ENCODE results near the gene TLE1. TPM values are rescaled to one million over a fixed set of nuclear protein-coding genes. Genes with fewer than 3 reads are reported as not detected.

TLE1 gene
- polyA plus RNA-seq, 3 donors = 0.46 to 2.5 (median 1.2) TPM

- no peak for DNase-seq
- Mint-ChIP-seq H3K36me3 (no peaks in the 10 kb centered on the region), H3K9me3 (peaks cover 0 to 7% (median 3%) of the 10 kb centered on the region in 7 donors), H3K4me1 (no peaks in the 10 kb centered on the region), H3K4me3 (no peak overlapping the region), H3K27me3 (ENCODE audit: low read depth in 3 of 3) (peaks cover 0 to 5% (median 3%) of the 10 kb centered on the region in 3 donors), H3K27ac (no peak overlapping the region)
- Histone ChIP-seq H3K4me2 (replicated peaks; ENCODE audit: extremely low read depth, low read length, poor library complexity, severe bottlenecking) (no peak overlapping the region), H3K79me2 (ENCODE audit: insufficient read depth, low read length) (no peaks in the 10 kb centered on the region), H3K9ac (ENCODE audit: insufficient read depth, low read length, poor library complexity, severe bottlenecking) (no peak overlapping the region), H3K27ac (ENCODE audit: low read depth in 1 of 2, low read length in 2 of 2) (no peak overlapping the region), H3K9me3 (replicated peaks in 1 of 2; ENCODE audit: control insufficient read depth in 1 of 2, insufficient read depth in 1 of 2, low read length in 2 of 2) (no peaks in the 10 kb centered on the region), H4K20me1 (ENCODE audit: insufficient read depth, low read length) (no peaks in the 10 kb centered on the region), H3K4me3 (replicated peaks in 1 of 3; ENCODE audit: low read depth in 2 of 3, low read length in 3 of 3) (no peak overlapping the region), H2AFZ (ENCODE audit: insufficient read depth, low read depth, low read length, poor library complexity, severe bottlenecking) (no peak overlapping the region), H3K4me1 (ENCODE audit: control insufficient read depth in 1 of 2, insufficient read depth in 2 of 2, low read length in 2 of 2) (no peaks in the 10 kb centered on the region), H3K36me3 (replicated peaks in 1 of 2; ENCODE audit: control insufficient read depth in 1 of 2, insufficient read depth in 2 of 2, low read length in 2 of 2) (no peaks in the 10 kb centered on the region), H3K27me3 (ENCODE audit: control insufficient read depth in 2 of 2, insufficient read depth in 2 of 2, low read length in 2 of 2) (no peaks in the 10 kb centered on the region)
- intact Hi-C loops (cut with micrococcal nuclease) = no loop called here
- WGBS (ENCODE audit: insufficient coverage) = 91% methylated on average over 5 of the region's 5 CpGs
- TF ChIP-seq, protein P1, sequence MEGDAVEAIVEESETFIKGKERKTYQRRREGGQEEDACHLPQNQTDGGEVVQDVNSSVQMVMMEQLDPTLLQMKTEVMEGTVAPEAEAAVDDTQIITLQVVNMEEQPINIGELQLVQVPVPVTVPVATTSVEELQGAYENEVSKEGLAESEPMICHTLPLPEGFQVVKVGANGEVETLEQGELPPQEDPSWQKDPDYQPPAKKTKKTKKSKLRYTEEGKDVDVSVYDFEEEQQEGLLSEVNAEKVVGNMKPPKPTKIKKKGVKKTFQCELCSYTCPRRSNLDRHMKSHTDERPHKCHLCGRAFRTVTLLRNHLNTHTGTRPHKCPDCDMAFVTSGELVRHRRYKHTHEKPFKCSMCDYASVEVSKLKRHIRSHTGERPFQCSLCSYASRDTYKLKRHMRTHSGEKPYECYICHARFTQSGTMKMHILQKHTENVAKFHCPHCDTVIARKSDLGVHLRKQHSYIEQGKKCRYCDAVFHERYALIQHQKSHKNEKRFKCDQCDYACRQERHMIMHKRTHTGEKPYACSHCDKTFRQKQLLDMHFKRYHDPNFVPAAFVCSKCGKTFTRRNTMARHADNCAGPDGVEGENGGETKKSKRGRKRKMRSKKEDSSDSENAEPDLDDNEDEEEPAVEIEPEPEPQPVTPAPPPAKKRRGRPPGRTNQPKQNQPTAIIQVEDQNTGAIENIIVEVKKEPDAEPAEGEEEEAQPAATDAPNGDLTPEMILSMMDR (IDR thresholded peaks at IDR 0.05) = no peak
These were observed 124.7 kb downstream of the TLE1 start for GRCh38 chr9:81564632-81565031.

GRCh38 chr9:81563739-81564138, 125.6 kb downstream of the TLE1 start:
- Histone ChIP-seq H3K4me1 (ENCODE audit: control insufficient read depth in 1 of 2, insufficient read depth in 2 of 2, low read length in 2 of 2) (no peaks in the 10 kb centered on the region), H3K79me2 (ENCODE audit: insufficient read depth, low read length) (no peaks in the 10 kb centered on the region), H3K27me3 (ENCODE audit: control insufficient read depth in 2 of 2, insufficient read depth in 2 of 2, low read length in 2 of 2) (no peaks in the 10 kb centered on the region), H3K9ac (ENCODE audit: insufficient read depth, low read length, poor library complexity, severe bottlenecking) (no peak overlapping the region), H2AFZ (ENCODE audit: insufficient read depth, low read depth, low read length, poor library complexity, severe bottlenecking) (no peak overlapping the region), H4K20me1 (ENCODE audit: insufficient read depth, low read length) (no peaks in the 10 kb centered on the region), H3K27ac (ENCODE audit: low read depth in 1 of 2, low read length in 2 of 2) (no peak overlapping the region), H3K9me3 (replicated peaks in 1 of 2; ENCODE audit: control insufficient read depth in 1 of 2, insufficient read depth in 1 of 2, low read length in 2 of 2) (no peaks in the 10 kb centered on the region), H3K36me3 (replicated peaks in 1 of 2; ENCODE audit: control insufficient read depth in 1 of 2, insufficient read depth in 2 of 2, low read length in 2 of 2) (no peaks in the 10 kb centered on the region), H3K4me3 (replicated peaks in 1 of 3; ENCODE audit: low read depth in 2 of 3, low read length in 3 of 3) (no peak overlapping the region), H3K4me2 (replicated peaks; ENCODE audit: extremely low read depth, low read length, poor library complexity, severe bottlenecking) (no peak overlapping the region)
- no peaks in the 10 kb centered on the region for H3K4me1 Mint-ChIP-seq
- no peak overlapping the region for H3K27ac Mint-ChIP-seq
- peaks cover 0 to 7% (median 3%) of the 10 kb centered on the region in 7 donors for H3K9me3 Mint-ChIP-seq
- no peaks in the 10 kb centered on the region for H3K36me3 Mint-ChIP-seq
- no peak overlapping the region for H3K4me3 Mint-ChIP-seq
- DNase-seq = no peak
- intact Hi-C loops (cut with micrococcal nuclease) = no loop called here
- peaks cover 0 to 5% (median 3%) of the 10 kb centered on the region in 3 donors for H3K27me3 Mint-ChIP-seq (ENCODE audit: low read depth in 3 of 3)
- TF ChIP-seq, protein P1 (IDR thresholded peaks at IDR 0.05) = no peak
- no CpG with 5 or more reads among the region's 2 CpGs for WGBS (ENCODE audit: insufficient coverage)
